Neural cell (in vitro differentiated cells): ENCODE data around the gene IL17RB. TPM values are rescaled to one million over a fixed set of nuclear protein-coding genes. Genes with fewer than 3 reads are reported as not detected.

Experiments used
- H2AFZ ChIP-seq: fragments of 200-600, 300-800 bp; sonication (generic), shearing (Covaris generic); 2 replicates; pipeline ENCODE4 v1.6.0; 2014; ENCODE audit warnings: low read depth, mild to moderate bottlenecking, antibody characterized with exemption, low read length, moderate library complexity
- H3F3A ChIP-seq: fragments of 200-600 bp; shearing (Covaris generic); 2 replicates; pipeline ENCODE4 v1.6.1; 2016; ENCODE audit warnings: mild to moderate bottlenecking, moderate library complexity, mixed read lengths, antibody characterized with exemption, low read length; ENCODE audit not compliant: insufficient read depth, poor library complexity, severe bottlenecking
- H3K27ac ChIP-seq: fragments of 200-600, 300-800 bp; sonication (generic), shearing (Covaris generic); 2 replicates; pipeline ENCODE4 v1.5.1; 2014; ENCODE audit warnings: mild to moderate bottlenecking, low read length, moderate library complexity
- H3K27me3 ChIP-seq: fragments of 300-800, 200-600 bp; sonication (generic), shearing (Covaris generic); 2 replicates; pipeline ENCODE4 v1.6.0; 2014; ENCODE audit warnings: mild to moderate bottlenecking, low read depth, low read length, moderate library complexity; ENCODE audit not compliant: insufficient read depth
- H3K36me3 ChIP-seq: fragments of 300-800, 200-600 bp; sonication (generic), shearing (Covaris generic); 2 replicates; pipeline ENCODE4 v1.5.1; 2014; ENCODE audit warnings: mild to moderate bottlenecking, antibody characterized with exemption, low read length, moderate library complexity; ENCODE audit not compliant: insufficient read depth
- H3K4me2 ChIP-seq: fragments of 300-800, 200-600 bp; sonication (generic), shearing (Covaris generic); 2 replicates; pipeline ENCODE4 v1.6.0; 2014; ENCODE audit warnings: mild to moderate bottlenecking, low read length
- H3K4me3 ChIP-seq: fragments of 300-800, 200-600 bp; sonication (generic), shearing (Covaris generic); 2 replicates; pipeline ENCODE4 v1.5.1; 2014; ENCODE audit warnings: mild to moderate bottlenecking, low read length, moderate library complexity
- H3K79me2 ChIP-seq: fragments of 200-600 bp; shearing (Covaris generic); replicated peaks from 2 replicates; pipeline ENCODE4 v1.6.0; 2014; ENCODE audit warnings: mild to moderate bottlenecking, low read length, moderate library complexity; ENCODE audit not compliant: insufficient read depth
- H3K9ac ChIP-seq: fragments of 300-800, 200-600 bp; sonication (generic), shearing (Covaris generic); 2 replicates; pipeline ENCODE4 v1.6.1; 2016; ENCODE audit warnings: mild to moderate bottlenecking, low read length, mixed read lengths
- H3K9me2 ChIP-seq: fragments of 200-600 bp; shearing (Covaris generic); 2 replicates; pipeline ENCODE4 v1.6.1; 2016; ENCODE audit warnings: mild to moderate bottlenecking, low read length, mixed read lengths; ENCODE audit not compliant: insufficient read depth
- H3K9me3 ChIP-seq: fragments of 200-600, 300-800 bp; sonication (generic), shearing (Covaris generic); 2 replicates; pipeline ENCODE4 v1.6.1; 2016; ENCODE audit warnings: mild to moderate bottlenecking, mixed run types, low read length, moderate library complexity, mixed read lengths
- H4K20me1 ChIP-seq: fragments of 200-600 bp; shearing (Covaris generic); 2 replicates; pipeline ENCODE4 v1.6.1; 2016; ENCODE audit warnings: mild to moderate bottlenecking, mixed run types; ENCODE audit not compliant: insufficient read depth
- EP300 ChIP-seq: fragments of 450-650 bp; conservative IDR thresholded peaks from 2 replicates; pipeline ENCODE4 v1.6.1; 2014; ENCODE audit warnings: antibody characterized with exemption, mild to moderate bottlenecking, moderate library complexity; ENCODE audit not compliant: poor library complexity, severe bottlenecking
- EZH2 ChIP-seq: fragments of 200-600, 300-800 bp; shearing (Covaris generic), sonication (generic); IDR thresholded peaks from 2 replicates; pipeline ENCODE4 v1.6.1; 2014; ENCODE audit warnings: antibody characterized with exemption, low read length, borderline replicate concordance, mild to moderate bottlenecking; ENCODE audit not compliant: insufficient read depth, poor library complexity, severe bottlenecking
- MXI1 ChIP-seq: fragments of 450-650 bp; conservative IDR thresholded peaks from 2 replicates; pipeline ENCODE4 v1.6.1; 2014; ENCODE audit warnings: antibody characterized with exemption, mild to moderate bottlenecking; ENCODE audit not compliant: poor library complexity, severe bottlenecking
- POLR2AphosphoS5 ChIP-seq: IDR thresholded peaks from 2 replicates; pipeline ENCODE4 v1.6.1; 2012
- RAD21 ChIP-seq: fragments of 450-650 bp; conservative IDR thresholded peaks from 2 replicates; pipeline ENCODE4 v1.6.1; 2014; ENCODE audit warnings: antibody characterized with exemption, mild to moderate bottlenecking, moderate library complexity
- SMC3 ChIP-seq: fragments of 450-650 bp; conservative IDR thresholded peaks from 2 replicates; pipeline ENCODE4 v1.6.1; 2014; ENCODE audit warnings: antibody characterized with exemption, mild to moderate bottlenecking, moderate library complexity; ENCODE audit not compliant: poor library complexity
- TAF1 ChIP-seq: IDR thresholded peaks from 2 replicates; pipeline ENCODE4 v1.6.1; 2012; ENCODE audit warnings: low read depth
- polyA plus RNA-seq: library from polyadenylated mRNA; depleted of rRNA; stranded (reverse); fragments of >200 nt; gene quantifications from 2 replicates; pipeline ENCODE4 v1.2.3, GENCODE V29; 2014
- TF ChIP-seq, protein P1 (sequence below): fragments of 450-650 bp; IDR thresholded peaks from 2 replicates; pipeline ENCODE4 v1.5.1; 2014; ENCODE audit warnings: antibody characterized with exemption, mild to moderate bottlenecking, moderate library complexity; ENCODE audit not compliant: poor library complexity, severe bottlenecking
- TF ChIP-seq, protein P2 (sequence below): IDR thresholded peaks from 2 replicates; pipeline ENCODE4 v1.6.1; 2012; ENCODE audit warnings: borderline replicate concordance

The IL17RB gene
- polyA plus RNA-seq, 1 donor from 2014 or later, result 0.83 TPM

DNA sequence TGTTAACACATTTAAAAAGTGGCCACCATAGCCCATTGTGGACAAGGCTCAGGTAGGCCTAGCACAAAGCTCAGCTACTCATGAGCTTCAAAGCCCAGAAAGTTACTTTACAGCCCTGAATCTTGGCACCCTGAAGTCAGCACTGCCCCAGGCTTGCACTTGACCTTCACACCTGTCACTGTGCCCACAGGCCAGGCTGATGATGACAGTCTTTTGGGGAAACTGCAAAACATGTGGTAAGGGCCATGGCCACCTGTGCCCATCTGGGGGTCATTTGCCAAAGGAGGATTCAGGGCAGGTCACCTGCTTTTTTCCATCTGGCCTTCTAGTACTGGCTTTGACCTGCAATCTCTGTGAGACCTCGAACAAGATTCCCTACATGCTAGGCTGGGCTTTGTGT is 11.1 kb upstream of the IL17RB start:
- Histone ChIP-seq H4K20me1 (no peaks in the 10 kb centered on the region), H2AFZ (no peak overlapping the region), H3K36me3 (no peaks in the 10 kb centered on the region), H3K27ac (no peak overlapping the region), H3K4me2 (no peak overlapping the region), H3K9ac (no peak overlapping the region), H3K9me3 (no peaks in the 10 kb centered on the region), H3K27me3 (no peaks in the 10 kb centered on the region), H3F3A (no peaks in the 10 kb centered on the region), H3K9me2 (no peaks in the 10 kb centered on the region), H3K79me2 (no peaks in the 10 kb centered on the region), H3K4me3 (no peak overlapping the region)
- TF ChIP-seq SMC3 (no peak), EZH2 (no peak), POLR2AphosphoS5 (no peak), EP300 (no peak), TAF1 (no peak), RAD21 (no peak), MXI1 (no peak)
- TF ChIP-seq, protein P1, sequence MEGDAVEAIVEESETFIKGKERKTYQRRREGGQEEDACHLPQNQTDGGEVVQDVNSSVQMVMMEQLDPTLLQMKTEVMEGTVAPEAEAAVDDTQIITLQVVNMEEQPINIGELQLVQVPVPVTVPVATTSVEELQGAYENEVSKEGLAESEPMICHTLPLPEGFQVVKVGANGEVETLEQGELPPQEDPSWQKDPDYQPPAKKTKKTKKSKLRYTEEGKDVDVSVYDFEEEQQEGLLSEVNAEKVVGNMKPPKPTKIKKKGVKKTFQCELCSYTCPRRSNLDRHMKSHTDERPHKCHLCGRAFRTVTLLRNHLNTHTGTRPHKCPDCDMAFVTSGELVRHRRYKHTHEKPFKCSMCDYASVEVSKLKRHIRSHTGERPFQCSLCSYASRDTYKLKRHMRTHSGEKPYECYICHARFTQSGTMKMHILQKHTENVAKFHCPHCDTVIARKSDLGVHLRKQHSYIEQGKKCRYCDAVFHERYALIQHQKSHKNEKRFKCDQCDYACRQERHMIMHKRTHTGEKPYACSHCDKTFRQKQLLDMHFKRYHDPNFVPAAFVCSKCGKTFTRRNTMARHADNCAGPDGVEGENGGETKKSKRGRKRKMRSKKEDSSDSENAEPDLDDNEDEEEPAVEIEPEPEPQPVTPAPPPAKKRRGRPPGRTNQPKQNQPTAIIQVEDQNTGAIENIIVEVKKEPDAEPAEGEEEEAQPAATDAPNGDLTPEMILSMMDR, result no peak
- TF ChIP-seq, protein P2, sequence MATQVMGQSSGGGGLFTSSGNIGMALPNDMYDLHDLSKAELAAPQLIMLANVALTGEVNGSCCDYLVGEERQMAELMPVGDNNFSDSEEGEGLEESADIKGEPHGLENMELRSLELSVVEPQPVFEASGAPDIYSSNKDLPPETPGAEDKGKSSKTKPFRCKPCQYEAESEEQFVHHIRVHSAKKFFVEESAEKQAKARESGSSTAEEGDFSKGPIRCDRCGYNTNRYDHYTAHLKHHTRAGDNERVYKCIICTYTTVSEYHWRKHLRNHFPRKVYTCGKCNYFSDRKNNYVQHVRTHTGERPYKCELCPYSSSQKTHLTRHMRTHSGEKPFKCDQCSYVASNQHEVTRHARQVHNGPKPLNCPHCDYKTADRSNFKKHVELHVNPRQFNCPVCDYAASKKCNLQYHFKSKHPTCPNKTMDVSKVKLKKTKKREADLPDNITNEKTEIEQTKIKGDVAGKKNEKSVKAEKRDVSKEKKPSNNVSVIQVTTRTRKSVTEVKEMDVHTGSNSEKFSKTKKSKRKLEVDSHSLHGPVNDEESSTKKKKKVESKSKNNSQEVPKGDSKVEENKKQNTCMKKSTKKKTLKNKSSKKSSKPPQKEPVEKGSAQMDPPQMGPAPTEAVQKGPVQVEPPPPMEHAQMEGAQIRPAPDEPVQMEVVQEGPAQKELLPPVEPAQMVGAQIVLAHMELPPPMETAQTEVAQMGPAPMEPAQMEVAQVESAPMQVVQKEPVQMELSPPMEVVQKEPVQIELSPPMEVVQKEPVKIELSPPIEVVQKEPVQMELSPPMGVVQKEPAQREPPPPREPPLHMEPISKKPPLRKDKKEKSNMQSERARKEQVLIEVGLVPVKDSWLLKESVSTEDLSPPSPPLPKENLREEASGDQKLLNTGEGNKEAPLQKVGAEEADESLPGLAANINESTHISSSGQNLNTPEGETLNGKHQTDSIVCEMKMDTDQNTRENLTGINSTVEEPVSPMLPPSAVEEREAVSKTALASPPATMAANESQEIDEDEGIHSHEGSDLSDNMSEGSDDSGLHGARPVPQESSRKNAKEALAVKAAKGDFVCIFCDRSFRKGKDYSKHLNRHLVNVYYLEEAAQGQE, result no peak

DNA sequence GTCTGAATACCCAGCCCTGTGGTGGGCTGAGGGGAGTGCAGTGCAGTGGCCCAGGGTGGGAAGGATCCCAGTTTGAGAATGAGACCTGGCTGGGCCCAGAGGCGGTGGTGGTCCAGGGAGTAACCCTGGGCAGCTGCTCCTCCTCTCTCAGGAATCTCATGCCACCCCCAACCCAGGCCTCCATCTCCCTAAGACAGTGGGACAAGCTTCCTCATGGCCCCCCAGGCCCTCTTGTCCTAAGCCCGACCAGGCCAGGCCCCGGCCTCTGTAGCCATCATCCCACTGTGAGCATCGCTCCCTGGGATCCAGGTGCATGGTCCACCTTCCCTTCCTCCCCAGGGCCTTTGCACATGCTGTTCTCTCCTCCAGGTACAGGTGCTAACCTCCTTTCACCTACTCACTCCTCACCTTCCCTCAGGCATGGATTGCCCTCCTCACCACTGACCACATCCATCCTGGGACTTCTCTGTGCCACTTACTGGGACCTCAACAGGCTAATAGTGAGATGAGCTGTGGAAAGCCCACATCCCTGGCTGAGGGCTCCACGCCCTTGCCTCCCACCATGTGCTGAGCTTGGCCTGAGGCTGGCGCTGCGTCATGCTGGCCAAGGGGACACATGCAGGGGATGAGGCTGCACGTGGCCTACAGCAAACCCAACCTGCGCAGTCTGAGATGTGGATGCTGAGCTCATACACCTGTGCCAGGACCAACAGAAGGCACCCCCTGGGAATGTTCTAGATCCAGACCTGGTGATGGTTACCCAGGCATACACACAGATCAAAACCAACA is 10.1 kb upstream of the IL17RB start:
- Histone ChIP-seq H3K9me3 (no peaks in the 10 kb centered on the region), H2AFZ (no peak overlapping the region), H4K20me1 (no peaks in the 10 kb centered on the region), H3K4me3 (no peak overlapping the region), H3K36me3 (no peaks in the 10 kb centered on the region), H3K9me2 (no peaks in the 10 kb centered on the region), H3K4me2 (no peak overlapping the region), H3F3A (no peaks in the 10 kb centered on the region), H3K27ac (no peak overlapping the region), H3K27me3 (no peaks in the 10 kb centered on the region), H3K9ac (no peak overlapping the region), H3K79me2 (no peaks in the 10 kb centered on the region)
- TF ChIP-seq SMC3, result no peak
- no peak for TF ChIP-seq RAD21
- no peak for TF ChIP-seq TAF1
- TF ChIP-seq EZH2, result no peak
- TF ChIP-seq, protein P1, result no peak
- TF ChIP-seq MXI1, result no peak
- no peak for TF ChIP-seq POLR2AphosphoS5
- TF ChIP-seq, protein P2, result no peak
- no peak for TF ChIP-seq EP300
